ENCODE measurements around the gene SPRR2G. TPM values are rescaled to one million over a fixed set of nuclear protein-coding genes. Genes with fewer than 3 reads are reported as not detected.

The SPRR2G gene
- total and polyA plus RNA-seq, 9 donors, result not detected

GRCh38 chr1:153180556-153180955 is 29.9 kb upstream of the SPRR2G start:
- no peak for DNase-seq
- no peaks in the 10 kb centered on the region for H3K4me1 ChIP-seq (ENCODE audit: insufficient read depth)
- 86 to 87% (median 87%) methylated on average over 4 of the region's 4 CpGs for WGBS, 3 donors
- no peaks in the 10 kb centered on the region for H3K9me3 ChIP-seq
- H3K36me3 ChIP-seq, result no peaks in the 10 kb centered on the region
- H3K4me3 ChIP-seq, result no peak overlapping the region
- no peaks in the 10 kb centered on the region for H3K27me3 ChIP-seq
- no peak for TF ChIP-seq POLR2A (IDR thresholded peaks at IDR 0.05)
- TF ChIP-seq EP300 (IDR thresholded peaks at IDR 0.05), result no peak
- TF ChIP-seq CTCF (IDR thresholded peaks at IDR 0.05), result no peak
- no peak overlapping the region for H3K27ac ChIP-seq
- intact Hi-C loops (cut with DNase I), result no loop called here

- Histone ChIP-seq H3K36me3 (no peaks in the 10 kb centered on the region), H3K4me3 (no peak overlapping the region), H3K27ac (no peak overlapping the region), H3K4me1 (ENCODE audit: insufficient read depth) (no peaks in the 10 kb centered on the region), H3K27me3 (no peaks in the 10 kb centered on the region), H3K9me3 (no peaks in the 10 kb centered on the region)
- intact Hi-C loops (cut with DNase I), result no loop called here
- no peak for DNase-seq
- TF ChIP-seq CTCF (IDR thresholded peaks at IDR 0.05) (no peak), POLR2A (IDR thresholded peaks at IDR 0.05) (no peak), EP300 (IDR thresholded peaks at IDR 0.05) (no peak)
Observed at GRCh38 chr1:153178922-153179321, 28.2 kb upstream of the SPRR2G start.

- Histone ChIP-seq H3K27me3 (no peaks in the 10 kb centered on the region), H3K9me3 (no peaks in the 10 kb centered on the region), H3K4me1 (ENCODE audit: insufficient read depth) (no peaks in the 10 kb centered on the region), H3K4me3 (no peak overlapping the region), H3K27ac (no peak overlapping the region), H3K36me3 (no peaks in the 10 kb centered on the region)
- intact Hi-C loops (cut with DNase I), result no loop called here
- TF ChIP-seq CTCF (IDR thresholded peaks at IDR 0.05), result no peak
- no peak for TF ChIP-seq POLR2A (IDR thresholded peaks at IDR 0.05)
- TF ChIP-seq EP300 (IDR thresholded peaks at IDR 0.05), result no peak
- no peak for DNase-seq
Observed at GRCh38 chr1:153174624-153175023, 23.9 kb upstream of the SPRR2G start.

GRCh38 chr1:153168686-153169085 is 18.0 kb upstream of the SPRR2G start:
- no peak for DNase-seq
- WGBS, 3 donors, result 80 to 87% (median 87%) methylated on average over 2 of the region's 2 CpGs
- no peaks in the 10 kb centered on the region for H3K9me3 ChIP-seq
- TF ChIP-seq CTCF (IDR thresholded peaks at IDR 0.05) (no peak), EP300 (IDR thresholded peaks at IDR 0.05) (no peak), POLR2A (IDR thresholded peaks at IDR 0.05) (no peak)
- no peak overlapping the region for H3K4me3 ChIP-seq
- H3K36me3 ChIP-seq, result no peaks in the 10 kb centered on the region
- intact Hi-C loops (cut with DNase I), result no loop called here
- H3K4me1 ChIP-seq (ENCODE audit: insufficient read depth), result no peaks in the 10 kb centered on the region
- H3K27me3 ChIP-seq, result no peaks in the 10 kb centered on the region
- no peak overlapping the region for H3K27ac ChIP-seq

- no peaks in the 10 kb centered on the region for H3K27me3 ChIP-seq
- H3K4me3 ChIP-seq, result no peak overlapping the region
- DNase-seq, result no peak
- TF ChIP-seq EP300 (IDR thresholded peaks at IDR 0.05) (no peak), POLR2A (IDR thresholded peaks at IDR 0.05) (no peak), CTCF (IDR thresholded peaks at IDR 0.05) (no peak)
- no peaks in the 10 kb centered on the region for H3K4me1 ChIP-seq (ENCODE audit: insufficient read depth)
- WGBS, 3 donors, result 90 to 96% (median 92%) methylated on average over 2 of the region's 2 CpGs
- H3K36me3 ChIP-seq, result no peaks in the 10 kb centered on the region
- intact Hi-C loops (cut with DNase I), result no loop called here
- no peaks in the 10 kb centered on the region for H3K9me3 ChIP-seq
- no peak overlapping the region for H3K27ac ChIP-seq
Observed at GRCh38 chr1:153155541-153155940, 4.9 kb upstream of the SPRR2G start.

Data from ovary (tissue), 9 donors.